HG03280 (cell line): ENCODE results near the gene SREK1.
"Not testable (repeated sequence)": the region's sequence is repeated elsewhere in the genome, so short reads cannot be mapped to it uniquely, and the experiment has no call there.

Source experiments
- ATAC-seq: cut with Tn5 transposase; IDR thresholded peaks from one replicate; pipeline ENCODE4 v1.9.1; 2021; ENCODE audit warnings: mild to moderate bottlenecking, moderate library complexity; ENCODE audit not compliant: unreplicated experiment

The SREK1 gene

DNA sequence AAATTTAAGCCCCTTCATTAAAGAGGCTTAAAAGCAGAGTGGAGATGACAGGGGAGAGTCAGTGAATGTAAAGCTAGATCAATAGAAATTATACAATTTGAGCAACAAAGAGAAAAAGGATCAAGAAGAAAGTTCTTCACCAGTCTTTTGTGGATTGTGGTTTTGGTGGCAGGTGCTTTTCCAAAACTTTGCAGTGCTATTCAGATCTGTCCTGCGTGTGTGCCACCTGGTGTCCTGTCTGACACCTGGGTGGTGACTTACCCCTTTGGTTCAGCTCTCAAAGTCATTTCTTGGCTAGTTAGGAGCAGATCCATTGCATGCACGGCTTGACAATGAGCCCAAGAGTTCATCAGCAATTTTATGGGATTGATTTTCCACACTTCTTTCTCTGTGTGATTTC is 69.4 kb downstream of the SREK1 start:
- ATAC-seq: no peak

DNA sequence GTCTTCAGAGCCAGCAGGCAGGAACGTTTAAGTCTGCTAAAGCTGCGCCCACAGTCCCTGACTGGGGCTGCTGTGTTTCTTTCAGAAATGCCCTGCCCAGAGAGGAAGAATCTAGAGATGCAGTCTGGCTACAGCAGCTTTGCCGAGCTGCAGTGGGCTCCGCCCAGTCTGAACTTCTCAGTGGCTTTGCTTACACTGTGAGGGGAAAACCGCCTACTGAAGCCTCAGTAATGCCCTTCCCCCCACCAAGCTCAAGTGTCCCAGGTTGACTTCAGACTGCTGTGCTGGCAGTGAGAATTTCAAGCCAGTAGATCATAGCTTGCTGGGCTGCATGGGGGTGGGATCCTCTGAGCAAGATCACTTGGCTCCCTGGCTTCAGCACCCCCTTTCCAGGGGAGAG is 78.4 kb downstream of the SREK1 start:
- no peak for ATAC-seq

DNA sequence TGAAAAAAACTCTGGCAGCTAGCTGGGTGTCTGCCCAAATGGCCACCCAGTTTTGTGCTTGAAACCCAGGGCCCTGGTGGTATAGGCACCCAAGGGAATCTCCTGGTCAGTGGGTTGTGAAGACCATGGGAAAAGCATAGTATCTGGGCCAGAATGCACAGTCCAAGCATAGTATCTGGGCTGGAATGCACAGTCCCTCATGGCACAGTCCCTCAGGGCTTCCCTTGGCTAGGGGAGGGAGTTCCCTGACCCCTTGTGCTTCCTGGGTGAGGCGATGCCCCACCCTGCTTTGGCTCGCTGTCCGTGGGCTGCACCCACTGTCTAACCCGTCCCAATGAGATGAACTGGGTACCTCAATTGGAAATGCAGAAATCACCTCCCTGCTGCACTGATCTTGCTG is 78.8 kb downstream of the SREK1 start:
- ATAC-seq: not testable (repeated sequence)

DNA sequence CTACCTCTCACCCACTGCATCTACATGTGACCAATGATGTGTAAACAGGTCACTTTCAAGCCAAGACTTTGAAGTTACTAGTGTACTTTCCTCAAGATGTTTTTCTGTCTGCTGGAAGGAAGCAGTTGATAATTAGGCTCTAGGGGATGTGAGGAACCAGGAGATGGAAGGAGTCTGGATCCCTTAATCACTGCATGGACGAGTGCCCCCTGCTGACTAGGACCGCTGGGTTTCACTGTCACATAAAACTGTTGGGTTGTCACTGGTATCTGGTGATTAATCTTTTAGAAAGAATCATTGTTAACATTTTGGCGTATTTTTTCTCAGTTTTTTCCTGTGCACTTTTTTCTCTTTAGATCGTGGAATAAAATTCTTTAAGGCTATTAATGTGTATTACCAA is 79.5 kb downstream of the SREK1 start:
- no peak for ATAC-seq

DNA sequence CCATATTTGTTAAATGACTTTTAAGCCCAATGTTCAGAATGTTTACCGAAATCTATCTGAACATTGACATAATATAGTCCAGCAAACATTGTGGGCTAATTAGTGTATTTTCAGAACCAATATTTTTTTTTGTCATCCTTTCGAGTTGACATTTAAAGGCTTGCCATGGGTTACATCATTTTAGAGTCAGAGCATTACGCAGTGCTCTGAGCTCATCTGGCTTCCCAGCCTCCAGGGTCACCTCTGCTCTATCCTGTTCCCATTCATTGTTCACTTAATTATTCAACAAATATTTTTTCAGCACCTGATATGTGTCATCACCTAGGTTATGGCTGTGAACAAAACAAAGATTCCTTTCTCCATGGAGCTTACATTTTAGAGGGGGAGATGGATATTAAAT is 80.2 kb downstream of the SREK1 start:
- no peak for ATAC-seq

DNA sequence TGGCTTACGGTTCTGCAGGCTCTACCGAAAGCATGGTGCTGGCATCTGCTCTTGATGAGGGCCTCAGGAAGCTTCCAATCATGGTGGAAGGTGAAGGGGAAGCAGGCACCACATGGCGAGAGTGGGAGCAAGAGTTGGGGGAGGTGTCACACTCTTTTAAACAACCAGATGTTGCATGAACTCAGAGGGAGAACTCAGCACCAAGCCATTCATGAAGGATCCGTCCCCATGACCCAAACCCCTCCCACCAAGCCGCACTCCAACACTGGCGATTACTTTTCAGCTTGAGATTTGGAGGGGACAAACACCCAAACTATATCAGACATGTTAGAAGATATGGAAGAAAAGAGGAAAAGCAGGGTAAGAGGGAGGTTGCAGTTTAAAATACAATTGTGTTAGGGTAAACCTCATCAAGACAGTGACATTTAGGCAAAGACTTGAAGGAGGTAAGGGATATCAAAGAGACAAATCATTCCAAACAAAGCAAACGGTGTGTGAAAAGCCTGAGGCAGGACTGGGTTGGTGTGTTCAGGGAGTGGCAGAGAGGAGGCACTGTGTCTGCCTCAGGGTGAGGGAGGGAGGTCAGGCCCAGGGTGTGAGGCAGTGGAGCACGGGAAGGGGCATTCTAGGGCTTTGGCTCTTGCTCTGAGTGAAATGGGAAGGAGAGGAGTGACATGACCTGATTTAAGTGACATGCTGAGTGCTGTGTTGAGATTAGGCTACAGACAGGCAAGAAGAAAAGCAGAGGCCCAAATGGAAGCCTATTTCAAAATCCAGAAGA is 80.9 kb downstream of the SREK1 start:
- ATAC-seq: no peak

DNA sequence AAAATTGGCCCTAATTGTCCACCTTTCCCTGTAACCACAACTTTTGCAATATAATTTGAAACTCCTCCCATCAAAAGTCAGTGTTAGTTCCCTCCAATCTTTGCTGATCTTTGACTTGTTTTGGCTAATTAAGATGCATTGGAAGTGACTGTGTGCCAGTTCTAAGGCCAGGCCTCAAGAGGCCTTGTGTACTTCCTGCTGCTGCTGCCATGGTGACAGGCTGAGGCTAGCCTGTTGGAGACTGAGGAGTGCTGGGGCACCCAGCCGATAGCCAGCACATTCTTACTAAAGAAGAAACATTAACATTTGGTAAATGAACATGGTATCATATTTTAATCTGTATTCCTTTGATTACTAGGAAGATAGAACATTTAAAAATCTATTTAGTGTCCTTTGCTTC is 86.5 kb downstream of the SREK1 start:
- ATAC-seq: no peak

DNA sequence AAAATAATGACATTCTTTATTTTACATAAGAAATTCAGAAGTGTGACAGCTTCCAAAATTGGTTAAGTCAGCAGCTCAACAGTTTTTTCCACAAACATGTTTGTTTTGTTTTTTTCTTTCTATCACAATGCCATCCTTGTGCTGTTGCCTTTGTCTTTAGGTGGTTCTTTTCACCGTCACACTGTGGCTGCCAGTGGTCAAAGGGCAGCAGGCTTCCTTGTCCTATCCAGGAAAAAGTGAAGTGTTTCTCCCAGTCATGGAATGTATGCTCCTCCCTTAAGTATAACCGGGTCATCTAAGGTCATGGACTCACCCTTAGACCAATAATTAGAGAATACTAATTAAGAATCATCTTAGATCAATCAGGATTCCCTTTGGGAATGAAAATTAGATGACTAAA is 87.4 kb downstream of the SREK1 start:
- no peak for ATAC-seq

DNA sequence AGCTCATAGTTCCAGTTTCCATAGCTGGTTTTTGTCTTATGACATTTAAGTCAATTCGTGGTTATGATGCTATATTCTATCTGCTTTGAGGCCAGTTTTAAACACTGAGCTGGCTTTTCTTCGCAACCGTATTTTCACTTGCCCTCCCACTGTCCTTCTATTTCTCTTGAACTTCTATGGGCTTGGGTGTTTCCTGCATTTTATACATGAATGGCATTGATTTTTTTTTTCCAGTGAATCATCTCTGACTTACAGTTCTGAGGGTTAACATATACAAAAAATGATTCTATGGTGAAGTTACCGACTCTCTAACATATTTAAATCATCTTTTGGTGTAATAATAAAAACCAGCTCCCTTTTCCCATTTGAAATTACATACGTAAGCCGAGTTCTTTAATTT is 88.2 kb downstream of the SREK1 start:
- no peak for ATAC-seq

DNA sequence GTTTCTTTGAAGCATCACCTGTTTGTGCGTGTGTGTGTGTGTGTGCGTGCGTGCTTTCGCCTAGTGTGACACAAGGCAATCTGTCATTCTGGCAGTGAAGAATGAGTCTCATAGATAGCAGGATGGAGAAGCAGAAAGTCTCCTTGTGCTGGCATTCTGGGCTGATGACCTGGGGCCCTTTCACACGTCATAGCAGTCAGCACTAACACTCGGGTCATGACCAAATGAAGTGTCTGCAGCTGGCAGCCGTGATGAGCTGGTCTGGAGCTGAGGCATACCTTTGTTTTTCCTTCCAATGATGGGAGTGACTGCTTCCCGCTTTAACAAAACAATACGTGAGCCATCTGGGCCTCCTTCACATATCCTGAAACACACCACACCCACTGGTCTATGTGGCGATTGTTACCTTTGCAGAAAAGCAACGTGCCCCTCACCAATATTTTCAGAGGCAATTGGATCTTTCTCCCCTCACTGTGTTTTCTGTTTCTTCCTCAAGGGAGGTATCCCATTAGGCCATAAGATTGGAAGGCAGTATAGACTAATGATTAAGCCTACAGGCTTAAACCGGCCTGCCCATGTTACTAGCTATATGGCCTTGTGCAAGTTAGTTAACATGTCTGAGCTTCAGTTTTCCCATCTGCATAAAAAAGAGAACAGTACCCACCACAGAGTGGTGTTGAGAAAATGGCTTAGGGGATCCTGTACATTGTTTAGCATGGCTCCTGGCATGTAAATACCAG is 88.8 kb downstream of the SREK1 start:
- no peak for ATAC-seq
